Mesenteric fat pad (tissue), 1 donor: ENCODE results near the gene PLCD3. TPM values are rescaled to one million over a fixed set of nuclear protein-coding genes. Genes with fewer than 3 reads are reported as not detected.
"Not testable (repeated sequence)": the region's sequence is repeated elsewhere in the genome, so short reads cannot be mapped to it uniquely, and the experiment has no call there.

Source experiments
- DNase-seq: peaks from one replicate; pipeline ENCODE4 v3.0.0-alpha.2; 2020; ENCODE audit warnings: low spot score
- total RNA-seq: library from RNA; stranded (reverse); fragmentation: NEBNext Ultra II Directional; extraction: Animal tissue kit (Norgen Biotek cat#: 25700); gene quantifications from one replicate; pipeline ENCODE4 v1.2.1, GENCODE V29; 2021
- donor health status: DM: yes; HTN: yes; CAD: no.

Gene PLCD3
- total RNA-seq, 1 donor from 2014 or later, result 64.2 TPM

- DNase-seq, result peak; percentile 99
Measured at GRCh38 chr17:45135192-45135977, 3.1 kb upstream of the PLCD3 start, which contains the start of gene ACBD4. ACBD4 (plus strand) TSS chr17:45135687; CDS start chr17:45136145, 458 bp downstream.

GRCh38 chr17:45132572-45133463 is 503 bp upstream of the PLCD3 start:
- peak; percentile 97 for DNase-seq

GRCh38 chr17:45131616-45132319 is 547 bp downstream of the PLCD3 start:
- no peak for DNase-seq

- DNase-seq, result no peak
Measured at GRCh38 chr17:45130681-45131615, 1.4 kb downstream of the PLCD3 start.

- no peak for DNase-seq
Measured at GRCh38 chr17:45129940-45130680, 2.2 kb downstream of the PLCD3 start.

- no peak for DNase-seq
Measured at GRCh38 chr17:45129426-45129939, 2.8 kb downstream of the PLCD3 start.

GRCh38 chr17:45128989-45129388 is 3.3 kb downstream of the PLCD3 start:
- DNase-seq, result no peak

- no peak for DNase-seq
Measured at GRCh38 chr17:45128331-45128730, 4.0 kb downstream of the PLCD3 start.

GRCh38 chr17:45127548-45128300 is 4.6 kb downstream of the PLCD3 start:
- DNase-seq, result no peak

- DNase-seq, result no peak
Measured at GRCh38 chr17:45127207-45127547, 5.1 kb downstream of the PLCD3 start.

GRCh38 chr17:45125509-45125908 is 6.8 kb downstream of the PLCD3 start:
- DNase-seq, result no peak

- DNase-seq, result not testable (repeated sequence)
Measured at GRCh38 chr17:45124797-45125122, 7.6 kb downstream of the PLCD3 start.

GRCh38 chr17:45123930-45124796 is 8.2 kb downstream of the PLCD3 start:
- DNase-seq, result no peak

- DNase-seq, result no peak
Measured at GRCh38 chr17:45123076-45123770, 9.1 kb downstream of the PLCD3 start.

- DNase-seq, result no peak
Measured at GRCh38 chr17:45121055-45121454, 11.3 kb downstream of the PLCD3 start.

- no peak for DNase-seq
Measured at GRCh38 chr17:45120558-45120957, 11.8 kb downstream of the PLCD3 start.

- no peak for DNase-seq
Measured at GRCh38 chr17:45119964-45120363, 12.4 kb downstream of the PLCD3 start.
